DMS53 (cell line): ENCODE measurements around the gene CGREF1.
A peak's percentile ranks its signal among the peaks of the same experiment; 100 is the strongest.
"Not testable (repeated sequence)": the region's sequence is repeated elsewhere in the genome, so short reads cannot be mapped to it uniquely, and the experiment has no call there.

Experiments
- DNase-seq: peaks from one replicate; lab custom pipeline; 2025; lab: John Stamatoyannopoulos, UW

The CGREF1 gene

DNA sequence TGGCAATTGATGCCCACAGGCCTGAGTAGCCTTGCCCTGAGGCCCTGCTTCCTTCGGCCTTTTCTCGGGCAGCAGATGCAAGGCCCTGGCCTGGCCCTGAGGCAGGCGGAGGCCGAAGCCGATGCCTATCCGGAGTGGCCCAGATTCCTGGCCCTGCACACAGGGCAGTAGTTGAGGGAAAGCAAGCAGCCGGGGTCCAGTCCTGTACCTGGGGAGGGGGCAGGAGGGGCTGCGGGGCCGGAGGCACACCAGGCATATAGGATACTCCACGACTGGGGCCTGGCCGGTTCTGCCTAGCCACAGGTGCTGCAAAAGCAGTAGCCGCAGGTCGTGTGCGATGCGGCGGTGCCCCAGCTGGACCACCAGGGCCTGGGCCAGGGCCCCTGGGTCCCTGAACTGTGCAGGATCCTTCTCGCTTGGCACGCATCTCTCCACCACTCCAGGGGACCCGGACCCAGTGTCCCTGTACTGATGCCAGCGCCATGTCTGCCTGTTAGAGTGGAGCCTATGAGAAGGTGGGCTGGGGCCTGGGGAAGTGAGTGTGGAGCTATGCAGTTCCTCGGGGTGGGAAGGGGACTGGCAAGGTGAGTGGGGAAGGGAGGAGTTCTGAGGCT is 18.5 kb upstream of the CGREF1 start:
- DNase-seq, result no peak

DNA sequence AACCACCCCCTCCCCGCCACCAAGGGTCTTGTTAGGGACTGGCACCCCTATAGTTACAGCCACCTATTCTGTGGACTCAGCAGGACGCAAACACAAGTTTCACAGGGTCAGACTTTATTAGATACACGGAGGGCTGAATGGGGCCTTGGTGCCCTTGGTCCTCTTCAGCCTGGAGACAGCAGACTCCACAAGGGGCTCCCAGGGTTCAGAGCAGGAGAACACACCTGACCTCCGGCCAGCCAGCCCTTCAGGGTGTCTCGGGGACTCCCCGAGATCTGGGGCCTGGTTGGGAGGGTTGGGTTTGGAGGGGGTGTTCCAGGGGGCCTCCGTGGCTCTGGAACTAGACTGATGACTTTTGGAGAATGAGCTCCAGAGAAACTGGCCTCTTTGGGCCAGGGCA is 17.8 kb upstream of the CGREF1 start:
- DNase-seq, result no peak

DNA sequence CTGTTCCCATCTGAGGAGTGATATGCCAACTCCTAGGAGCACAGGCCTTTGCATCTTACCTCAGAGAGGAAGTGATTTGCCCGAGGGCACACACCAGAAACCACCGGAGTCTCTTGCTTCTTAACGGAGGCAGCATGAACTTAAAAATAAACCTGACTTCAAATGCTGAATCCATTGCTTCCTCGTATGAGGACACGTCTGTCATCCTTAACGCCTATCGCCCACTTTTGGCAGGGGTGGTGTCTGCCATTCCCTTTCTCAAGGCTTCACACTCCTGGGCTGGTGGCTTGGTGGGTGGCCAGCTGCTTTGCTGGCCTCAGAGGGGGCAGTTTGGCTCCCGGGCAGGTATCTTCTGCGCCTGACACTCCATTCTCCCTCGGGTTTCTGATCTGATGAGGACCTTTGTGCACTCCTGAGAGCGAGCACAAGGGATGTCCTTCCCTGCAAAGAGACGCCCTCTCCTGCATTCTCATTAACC is 16.6 kb upstream of the CGREF1 start:
- no peak for DNase-seq

DNA sequence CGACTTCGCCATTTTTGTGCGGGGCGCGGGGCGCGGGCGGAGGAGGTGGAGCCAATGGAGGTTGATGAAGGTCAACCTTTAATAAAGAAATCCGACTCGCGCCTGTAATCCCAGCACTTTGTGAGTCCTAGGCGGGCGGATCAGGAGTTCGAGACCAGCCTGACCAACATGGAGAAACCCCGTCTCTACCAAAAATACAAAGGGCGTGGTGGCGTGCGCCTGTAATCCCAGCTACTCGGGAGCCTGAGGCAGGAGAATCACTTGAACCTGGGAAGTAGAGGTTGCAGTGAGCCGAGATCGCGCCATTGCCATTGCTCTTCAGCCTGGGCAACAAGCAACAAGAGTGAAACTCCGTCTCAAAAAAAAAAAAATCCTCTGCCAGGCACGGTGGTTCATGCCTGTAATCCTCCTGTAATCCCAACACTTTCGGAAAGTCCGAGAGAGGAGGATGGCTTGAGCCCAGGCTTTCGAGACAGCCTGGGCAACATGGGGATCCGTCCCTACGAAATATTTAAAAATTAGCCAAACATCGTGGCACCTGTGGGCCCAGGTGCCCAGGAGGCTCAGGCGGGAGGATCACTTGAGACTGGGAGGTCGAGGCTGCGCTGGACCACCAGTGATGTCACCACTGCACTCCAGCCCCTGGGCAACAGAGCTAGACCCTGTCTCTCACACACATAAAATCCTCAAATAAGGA is 16.0 kb upstream of the CGREF1 start:
- DNase-seq, result no peak

DNA sequence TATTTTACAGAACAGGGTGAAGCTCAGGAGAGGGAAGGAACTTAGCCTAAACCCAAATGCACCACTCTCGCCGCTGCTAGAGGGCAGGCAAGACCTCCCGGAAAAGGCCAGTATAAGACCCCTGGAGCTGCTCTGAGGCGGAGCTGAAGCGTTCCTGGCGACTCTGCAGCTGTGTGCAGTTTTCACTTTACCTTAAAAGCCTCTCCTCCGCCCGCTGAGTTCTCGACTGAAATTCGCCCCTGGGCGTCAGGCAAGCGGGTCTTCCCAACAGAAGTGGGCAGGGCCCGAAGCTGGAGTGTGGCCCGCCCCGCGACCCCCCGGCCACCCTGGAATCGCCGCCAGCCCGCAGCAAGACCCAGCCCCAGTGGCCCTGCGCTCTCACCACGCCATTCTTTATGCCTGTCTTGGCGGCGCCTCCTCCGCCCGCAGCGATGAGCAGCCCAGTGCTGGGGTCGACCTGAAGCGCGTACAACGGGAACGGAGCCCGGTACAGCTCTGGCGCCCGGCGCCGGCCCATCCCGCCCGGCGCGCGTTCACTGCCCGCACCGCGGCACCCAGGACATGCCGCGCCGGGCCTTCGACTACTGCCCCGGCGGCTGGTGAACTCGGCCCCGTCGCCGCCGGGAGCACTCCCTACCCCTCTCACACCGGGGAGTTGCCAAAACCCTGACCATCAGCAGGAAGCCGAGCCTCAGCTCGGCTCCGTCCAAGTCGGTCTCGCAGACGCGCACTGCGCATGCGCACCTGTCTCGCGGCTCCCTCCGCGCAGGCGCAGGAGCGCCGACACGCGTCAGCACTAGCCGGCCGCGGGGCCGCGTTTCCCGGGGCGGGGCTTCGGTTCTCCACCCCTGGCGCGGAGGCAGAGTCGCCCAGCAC is 15.2 kb upstream of the CGREF1 start, which contains the start of gene PREB:
TSS of gene PREB (minus strand) at position 732 of the 876 bp plus-strand sequence. CDS start at position 517, 215 bp downstream.
- DNase-seq, result peak; percentile 96

DNA sequence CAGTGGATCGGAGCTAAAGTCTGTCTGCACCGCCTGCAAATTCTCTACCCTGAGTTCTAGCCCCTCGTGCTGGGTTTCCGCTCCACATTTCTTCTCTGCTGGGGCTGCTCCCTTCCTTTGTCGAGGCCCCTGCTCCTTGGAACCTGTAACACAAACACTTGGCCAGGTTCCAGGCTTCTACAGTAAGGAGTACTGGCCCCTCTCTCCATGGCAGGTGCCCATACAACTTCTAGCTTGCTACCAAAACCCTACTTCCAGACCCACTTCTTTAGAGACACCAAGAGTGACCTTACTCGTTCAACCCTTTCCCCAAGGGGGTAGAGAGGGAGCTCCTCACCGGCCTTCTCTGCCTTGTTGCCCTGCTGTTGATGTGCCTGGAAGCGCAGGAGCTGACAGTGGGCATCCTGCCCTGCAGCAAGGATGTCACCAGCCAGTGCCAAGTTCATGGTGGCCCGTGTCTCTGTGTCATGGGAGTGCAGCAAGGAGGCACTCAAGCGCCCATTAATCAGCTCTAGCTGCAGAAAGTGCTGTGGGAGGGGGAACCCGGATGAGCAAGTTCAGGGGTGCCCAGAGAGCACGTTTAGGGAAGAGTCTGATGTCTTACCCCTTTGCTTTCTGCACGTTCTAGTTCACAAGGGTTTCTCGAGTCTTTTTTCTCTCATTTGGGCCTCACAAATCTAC is 14.4 kb upstream of the CGREF1 start:
- DNase-seq, result peak; percentile 25

DNA sequence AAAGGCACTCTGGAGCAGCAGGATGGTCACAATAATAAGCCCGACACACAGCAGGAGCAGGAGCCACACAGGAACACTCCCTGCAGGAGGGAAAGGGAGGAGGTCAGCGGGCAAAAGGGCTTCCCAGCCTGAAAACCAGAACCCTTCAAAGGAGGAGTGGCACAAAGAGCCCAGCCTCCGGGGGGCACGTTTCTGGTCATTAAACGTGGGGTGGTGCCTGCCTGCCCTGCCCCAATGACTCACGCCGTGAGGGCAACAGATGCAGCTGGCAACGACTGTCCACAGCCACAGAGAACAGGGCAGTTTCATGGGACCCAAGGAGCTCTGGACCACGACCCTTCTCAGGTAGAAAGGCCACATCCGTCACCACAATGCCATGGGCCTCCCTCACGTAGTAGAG is 12.5 kb upstream of the CGREF1 start:
- no peak for DNase-seq

DNA sequence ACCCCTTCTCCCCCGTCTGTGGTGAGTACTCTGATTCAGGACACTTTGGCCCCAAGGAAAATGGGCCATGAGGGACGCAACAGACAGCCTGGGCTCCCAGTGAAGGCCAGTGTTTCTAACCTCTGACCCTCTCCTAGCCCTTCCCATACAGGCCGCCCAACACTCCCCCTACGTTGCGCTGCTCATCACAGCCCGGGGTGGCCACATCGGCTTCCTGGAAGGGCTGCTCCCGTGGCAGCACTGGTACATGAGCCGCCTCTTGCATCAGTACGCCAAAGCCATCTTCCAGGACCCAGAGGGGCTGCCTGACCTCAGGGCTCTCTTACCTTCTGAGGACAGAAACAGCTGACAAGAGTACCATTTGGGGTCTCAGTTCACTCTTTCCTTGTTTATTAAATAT is 11.5 kb upstream of the CGREF1 start:
- no peak for DNase-seq

DNA sequence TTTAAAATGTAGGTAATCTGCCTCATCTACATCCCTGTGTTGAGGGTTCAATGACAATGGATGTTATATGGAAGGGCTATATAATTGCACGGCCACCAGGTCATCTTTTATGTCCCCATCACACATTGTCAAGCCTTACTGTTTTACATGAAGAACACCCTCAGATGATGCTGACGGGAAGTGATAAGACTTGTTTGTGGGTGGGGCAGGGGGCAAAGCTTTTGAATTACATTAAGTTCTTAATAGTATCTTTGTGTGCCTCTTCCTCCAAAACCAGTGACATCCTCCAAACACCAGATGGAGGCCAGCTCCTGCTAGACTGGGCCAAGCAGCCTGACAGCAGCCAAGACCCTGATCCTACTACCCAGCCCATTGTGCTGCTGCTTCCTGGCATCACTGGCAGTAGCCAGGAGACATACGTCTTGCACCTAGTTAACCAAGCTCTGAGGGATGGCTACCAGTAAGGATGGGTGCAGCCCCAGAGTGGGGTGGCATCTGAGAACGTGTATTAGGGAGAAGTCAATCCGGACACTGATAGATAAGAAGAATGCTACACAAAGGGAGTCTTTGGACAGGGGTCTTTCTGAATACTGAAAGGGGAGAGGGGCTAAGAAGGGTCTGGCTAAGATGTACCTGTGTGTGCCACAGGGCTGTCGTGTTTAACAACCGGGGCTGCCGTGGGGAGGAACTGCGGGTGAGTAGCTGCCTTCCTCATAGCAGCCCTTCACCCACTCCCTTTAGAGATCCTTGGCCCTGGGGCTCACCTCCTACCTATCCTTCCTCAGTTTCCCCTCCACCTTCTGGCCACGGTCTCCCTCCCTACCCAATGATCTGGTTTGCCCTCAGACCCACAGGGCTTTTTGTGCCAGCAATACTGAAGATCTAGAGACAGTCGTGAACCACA is 10.0 kb upstream of the CGREF1 start:
- no peak for DNase-seq

DNA sequence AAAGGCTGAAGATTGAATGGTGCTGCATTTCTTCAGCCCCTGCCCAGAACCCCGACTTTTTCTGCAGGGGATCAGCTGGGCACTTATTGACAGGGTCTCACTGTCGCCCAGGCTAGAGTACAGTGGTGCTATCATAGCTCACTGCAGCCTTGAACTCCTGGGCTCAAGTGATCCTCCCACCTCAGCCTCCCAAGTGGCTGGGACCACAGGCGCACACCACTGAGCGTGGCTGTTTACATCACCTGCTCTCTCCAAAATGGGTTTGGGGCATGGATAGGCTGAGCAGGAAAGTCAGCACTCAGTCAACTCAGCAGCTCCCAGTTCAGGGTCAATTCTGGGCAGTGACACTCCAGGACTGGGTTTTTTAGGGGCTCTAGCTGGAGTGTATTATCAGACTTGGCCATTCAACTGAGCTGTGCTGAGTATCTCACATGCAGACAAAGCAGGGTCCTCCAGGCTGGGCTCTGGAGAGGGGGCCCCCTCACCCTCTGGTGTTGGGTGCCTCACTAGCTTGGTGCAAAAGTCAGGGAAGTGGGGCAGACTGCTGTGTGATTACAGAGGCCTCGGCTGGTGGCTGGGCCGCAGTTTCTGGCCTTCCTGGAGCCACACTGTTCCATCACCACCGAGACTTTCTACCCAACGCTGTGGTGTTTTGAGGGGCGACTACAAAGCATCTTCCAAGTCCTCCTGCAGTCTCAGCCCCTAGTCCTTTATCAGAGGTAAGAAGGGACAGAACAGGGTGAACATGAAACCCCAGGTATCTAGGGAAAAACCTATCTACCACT is 9.1 kb upstream of the CGREF1 start:
- DNase-seq, result no peak

DNA sequence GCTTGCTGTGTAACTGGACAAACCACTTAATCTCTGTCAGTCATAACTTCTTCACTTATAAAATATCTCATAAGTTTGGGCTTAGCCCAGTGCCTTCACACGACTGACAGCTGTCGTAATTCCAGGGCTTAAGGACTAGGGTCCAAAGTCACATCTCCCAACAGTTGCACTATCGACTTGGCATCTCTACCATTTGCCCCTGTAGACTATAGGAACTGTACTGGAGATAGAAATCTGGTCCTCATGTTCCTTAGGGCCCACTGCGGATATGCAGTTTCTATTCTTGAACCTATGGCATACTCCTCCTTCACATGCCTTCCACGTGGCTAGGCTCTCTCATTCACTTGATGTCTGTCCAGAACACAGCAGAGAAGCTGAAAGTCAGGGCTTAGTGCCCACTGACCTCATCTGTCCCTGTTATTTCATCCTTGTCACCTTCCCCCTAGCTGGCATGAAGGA is 7.4 kb upstream of the CGREF1 start:
- DNase-seq, result no peak

DNA sequence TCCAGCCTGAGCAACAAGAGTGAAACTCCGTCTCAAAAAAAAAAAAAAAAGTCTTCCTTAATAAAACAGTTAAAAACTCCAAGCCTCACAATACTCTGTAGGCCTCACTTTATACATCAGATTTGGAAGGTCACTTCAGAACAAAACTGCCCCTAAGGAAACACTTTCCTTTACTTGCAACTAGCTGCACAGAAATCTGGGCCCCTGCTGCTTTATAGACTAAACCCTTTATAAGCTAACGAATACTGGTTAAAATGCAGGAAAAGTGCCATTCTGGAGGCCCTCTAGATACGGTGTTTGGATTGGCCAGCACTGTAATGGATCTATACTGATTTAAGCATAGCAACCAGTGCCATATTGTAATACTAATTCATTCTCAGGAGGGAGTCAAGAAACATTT is 6.2 kb upstream of the CGREF1 start:
- DNase-seq, result no peak

DNA sequence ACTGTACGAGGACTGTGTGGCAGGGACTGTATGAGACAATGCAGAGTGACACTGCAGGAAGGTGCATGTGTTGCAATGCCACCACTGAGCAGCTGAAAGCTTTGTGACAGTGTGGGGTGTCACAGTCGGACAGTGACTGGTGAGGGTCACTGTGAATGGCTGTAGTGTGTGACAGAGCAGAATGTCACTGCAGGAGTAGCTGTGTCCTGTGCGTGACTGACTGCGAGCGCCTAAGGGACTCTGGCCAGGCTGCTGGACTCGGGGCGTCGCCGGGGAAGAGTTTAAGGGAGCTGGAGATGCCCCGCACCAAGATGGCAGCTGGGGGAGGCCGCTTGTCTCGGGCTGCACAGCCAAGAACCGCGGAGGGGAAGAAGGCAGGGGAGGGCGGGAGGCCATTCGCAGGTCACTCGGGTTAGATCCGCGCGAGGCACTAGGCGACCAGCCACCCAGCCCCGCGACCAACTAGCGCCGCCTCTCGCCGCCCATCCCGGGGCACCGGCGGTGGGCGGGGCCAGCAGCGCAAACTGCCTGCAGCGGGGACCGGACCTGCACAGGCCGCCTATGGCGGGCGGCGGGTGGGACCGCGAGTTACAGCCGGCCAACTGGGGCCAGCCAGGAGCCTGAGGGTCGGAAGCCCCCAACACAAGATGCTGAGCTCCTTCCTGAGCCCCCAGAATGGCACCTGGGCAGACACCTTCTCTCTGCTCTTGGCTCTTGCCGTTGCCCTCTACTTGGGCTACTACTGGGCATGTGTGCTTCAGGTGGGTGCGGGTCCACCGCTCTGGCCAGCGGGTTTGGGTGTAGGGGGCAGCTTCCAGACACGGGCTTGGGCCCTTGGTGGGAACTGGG is 4.6 kb upstream of the CGREF1 start, which contains the start of gene ABHD1:
TSS of gene ABHD1 (plus strand) at position 514 of the 849 bp plus-strand sequence. CDS start at position 648, 134 bp downstream.
- peak; percentile 72 for DNase-seq

DNA sequence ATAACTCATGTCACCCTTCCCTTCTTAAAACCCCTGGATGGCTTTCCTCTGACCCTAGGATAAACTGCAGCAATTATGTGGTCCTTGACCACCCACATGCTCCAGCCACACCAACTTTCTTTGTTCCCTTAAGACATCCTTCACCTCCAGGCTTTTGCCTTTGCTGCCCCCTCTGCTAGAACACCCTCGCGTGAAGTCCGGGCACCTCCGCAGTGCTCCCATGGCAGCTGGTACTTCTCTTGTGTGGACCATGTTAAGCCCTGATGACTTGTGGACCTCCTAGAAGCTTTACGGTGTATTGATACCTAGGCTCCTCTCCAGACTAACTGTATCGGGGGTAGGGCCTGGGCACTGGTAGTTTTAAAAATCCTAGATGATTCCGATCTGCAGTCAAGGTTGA is 3.9 kb upstream of the CGREF1 start:
- no peak for DNase-seq

DNA sequence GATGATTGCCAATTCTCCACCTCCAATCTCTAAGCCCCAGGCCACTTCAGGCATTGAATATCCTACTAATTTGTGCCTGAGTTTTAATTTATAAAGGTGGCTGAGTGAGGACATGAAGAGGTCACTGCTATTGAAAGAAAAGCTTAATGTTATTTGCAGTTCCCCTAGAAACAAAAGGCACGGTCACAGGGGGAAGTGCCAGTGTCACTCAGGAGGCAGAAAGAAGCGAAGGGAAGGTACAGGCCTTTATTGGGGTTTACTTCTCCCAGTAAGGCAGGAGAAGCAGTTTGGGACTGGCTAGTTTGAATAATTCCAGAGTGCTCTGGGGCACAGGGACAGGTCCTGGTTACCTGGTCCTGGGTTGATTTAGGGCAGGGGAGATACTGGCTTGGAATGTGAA is 3.0 kb upstream of the CGREF1 start:
- DNase-seq, result no peak

DNA sequence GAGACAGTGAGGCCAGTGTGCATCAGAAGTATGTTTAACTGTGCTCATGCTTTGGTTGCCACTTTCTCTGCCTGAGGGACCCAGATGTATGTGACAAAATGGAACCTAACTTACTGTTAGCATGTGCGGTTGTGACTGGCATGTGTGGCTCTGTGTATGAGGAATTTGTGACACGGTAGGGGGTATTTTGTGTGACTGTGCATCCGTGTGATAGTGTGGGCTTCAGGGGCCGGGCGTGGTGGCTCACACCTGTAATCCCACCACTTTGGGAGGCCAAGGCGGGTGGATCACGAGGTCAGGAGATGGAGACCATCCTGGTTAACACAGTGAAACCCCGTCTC is 372 bp upstream of the CGREF1 start:
- DNase-seq, result not testable (repeated sequence)

DNA sequence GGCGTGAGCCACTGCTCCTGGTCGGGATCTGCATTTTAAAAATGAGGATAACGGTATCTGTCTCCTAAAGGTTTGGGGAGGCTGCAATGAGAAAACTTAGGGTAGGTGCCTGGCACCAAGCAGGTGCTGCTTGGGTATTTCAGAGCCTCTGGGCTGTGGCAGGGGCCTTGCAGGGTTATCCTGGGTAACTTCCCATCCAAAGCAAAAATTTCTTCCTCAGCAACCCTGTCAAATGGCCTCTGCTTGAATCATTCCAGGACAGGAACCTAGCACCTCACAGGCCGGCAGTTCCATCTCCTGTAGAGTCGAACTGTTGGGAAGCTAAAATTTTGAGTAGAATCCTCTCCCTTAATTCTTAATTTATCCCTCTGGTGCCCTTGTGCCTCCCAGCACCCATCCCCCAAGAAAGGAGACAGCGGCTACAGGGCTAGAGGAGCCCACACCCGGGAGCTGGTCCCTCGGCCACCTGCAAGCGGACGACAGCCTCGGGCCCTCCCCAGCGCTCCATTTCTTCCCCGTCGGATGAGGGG is 868 bp downstream of the CGREF1 start:
- peak; percentile 56 for DNase-seq

DNA sequence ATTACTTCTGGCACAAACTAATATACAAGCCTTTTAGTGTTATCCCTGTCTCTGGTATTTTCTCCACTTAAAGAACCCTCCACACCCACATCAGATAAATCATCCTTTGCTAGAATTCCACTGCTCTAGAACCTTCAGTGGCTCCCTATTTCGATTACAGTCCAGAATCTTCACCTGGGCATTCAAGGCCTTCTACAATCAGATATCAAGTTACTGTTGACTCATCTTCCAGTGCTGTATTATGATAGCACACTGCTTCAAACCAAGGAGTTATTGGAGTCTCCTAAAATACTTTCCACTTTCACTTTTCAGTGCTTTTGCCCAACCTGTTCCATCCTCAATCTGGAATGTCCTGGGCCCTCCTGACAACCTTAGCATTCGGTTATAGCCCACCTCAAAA is 3.4 kb downstream of the CGREF1 start:
- peak; percentile 20 for DNase-seq
